HG03280 (cell line): ENCODE measurements around the gene ARPP21.
A peak's percentile ranks its signal among the peaks of the same experiment; 100 is the strongest.

Experiments
- ATAC-seq: cut with Tn5 transposase; IDR thresholded peaks from one replicate; pipeline ENCODE4 v1.9.1; 2021; ENCODE audit warnings: mild to moderate bottlenecking, moderate library complexity; ENCODE audit not compliant: unreplicated experiment

ARPP21 gene

GRCh38 chr3:35641331-35641730, 2.0 kb downstream of the ARPP21 start:
- no peak for ATAC-seq

- ATAC-seq: peak; percentile 47
Observed at GRCh38 chr3:35641920-35642527, 2.7 kb downstream of the ARPP21 start.

- no peak for ATAC-seq
Observed at GRCh38 chr3:35643495-35643894, 4.2 kb downstream of the ARPP21 start.

- ATAC-seq: no peak
Observed at GRCh38 chr3:35644451-35644850, 5.1 kb downstream of the ARPP21 start.

- ATAC-seq: no peak
Observed at GRCh38 chr3:35645189-35645588, 5.9 kb downstream of the ARPP21 start.

- ATAC-seq: no peak
Observed at GRCh38 chr3:35646081-35646480, 6.8 kb downstream of the ARPP21 start.

- no peak for ATAC-seq
Observed at GRCh38 chr3:35647461-35647860, 8.1 kb downstream of the ARPP21 start.

- no peak for ATAC-seq
Observed at GRCh38 chr3:35648347-35648746, 9.0 kb downstream of the ARPP21 start.

GRCh38 chr3:35649405-35649804, 10.1 kb downstream of the ARPP21 start:
- no peak for ATAC-seq

- ATAC-seq: no peak
Observed at GRCh38 chr3:35651426-35651825, 12.1 kb downstream of the ARPP21 start.

- no peak for ATAC-seq
Observed at GRCh38 chr3:35651851-35652250, 12.5 kb downstream of the ARPP21 start.

- no peak for ATAC-seq
Observed at GRCh38 chr3:35653347-35653746, 14.0 kb downstream of the ARPP21 start.

GRCh38 chr3:35654476-35654875, 15.2 kb downstream of the ARPP21 start:
- no peak for ATAC-seq

GRCh38 chr3:35658686-35659085, 19.4 kb downstream of the ARPP21 start:
- ATAC-seq: no peak

GRCh38 chr3:35659768-35660167, 20.4 kb downstream of the ARPP21 start:
- ATAC-seq: no peak

- no peak for ATAC-seq
Observed at GRCh38 chr3:35663471-35663870, 24.1 kb downstream of the ARPP21 start.

GRCh38 chr3:35664460-35664919, 25.2 kb downstream of the ARPP21 start:
- no peak for ATAC-seq

GRCh38 chr3:35665390-35666055, 26.2 kb downstream of the ARPP21 start:
- ATAC-seq: no peak

- ATAC-seq: no peak
Observed at GRCh38 chr3:35666888-35667287, 27.6 kb downstream of the ARPP21 start.

GRCh38 chr3:35670408-35670965, 31.2 kb downstream of the ARPP21 start:
- ATAC-seq: no peak

- ATAC-seq: no peak
Observed at GRCh38 chr3:35671483-35671882, 32.2 kb downstream of the ARPP21 start.

GRCh38 chr3:35673017-35673416, 33.7 kb downstream of the ARPP21 start:
- no peak for ATAC-seq
